K562 (cell line): Measurements from ENCODE around the gene MRPL52. TPM values are rescaled to one million over a fixed set of nuclear protein-coding genes. Genes with fewer than 3 reads are reported as not detected.

Experiments
- ARID2 ChIP-seq: fragments of 450-650 bp; IDR thresholded peaks from 2 replicates; pipeline ENCODE4 v1.6.1; 2017; ENCODE audit warnings: antibody characterized with exemption, mild to moderate bottlenecking
- CBFB ChIP-seq: sonication (generic); formaldehyde crosslinking; IDR thresholded peaks from 2 replicates; pipeline ENCODE4 v1.4.0; 2020; ENCODE audit warnings: mild to moderate bottlenecking, missing genetic modification reagents
- ELF4 ChIP-seq: fragments of 450-650 bp; formaldehyde crosslinking; IDR thresholded peaks from 2 replicates; pipeline ENCODE4 v1.4.0; 2022; ENCODE audit warnings: missing genetic modification characterization
- ERF ChIP-seq: fragments of 450-650 bp; formaldehyde crosslinking; IDR thresholded peaks from 2 replicates; pipeline ENCODE4 v1.4.0; 2020; ENCODE audit warnings: mild to moderate bottlenecking, mixed read lengths
- MCM3 ChIP-seq: fragments of 450-650 bp; IDR thresholded peaks from 2 replicates; pipeline ENCODE4 v1.6.1; 2016
- NFE2L1 ChIP-seq: fragments of 450-650 bp; IDR thresholded peaks from 2 replicates; pipeline ENCODE4 v1.6.1; 2016; ENCODE audit warnings: missing genetic modification characterization, low read depth, mild to moderate bottlenecking, missing compliant biosample characterization, moderate library complexity, borderline replicate concordance
- NFIC ChIP-seq: fragments of 450-650 bp; IDR thresholded peaks from 2 replicates; pipeline ENCODE4 v1.6.1; 2017; ENCODE audit warnings: mild to moderate bottlenecking, inconsistent platforms
- POLR2G ChIP-seq: fragments of 200-400 bp; formaldehyde crosslinking; IDR thresholded peaks from 2 replicates; pipeline ENCODE4 v1.6.1; 2017; ENCODE audit warnings: low read depth, mild to moderate bottlenecking, antibody characterized with exemption, low read length, moderate library complexity
- RBM39 ChIP-seq: fragments of 200-400 bp; formaldehyde crosslinking; optimal IDR thresholded peaks from 2 replicates; pipeline ENCODE3; 2018; ENCODE audit warnings: low read depth, low read length
- SAFB2 ChIP-seq: fragments of 200-400 bp; formaldehyde crosslinking; IDR thresholded peaks from 2 replicates; pipeline ENCODE4 v1.6.1; 2018; ENCODE audit warnings: borderline replicate concordance, low read length, low read depth, moderate library complexity; ENCODE audit not compliant: severe bottlenecking
- USF1 ChIP-seq: sonication (generic); formaldehyde crosslinking; IDR thresholded peaks from 2 replicates; pipeline ENCODE4 v1.9.0; 2022; ENCODE audit warnings: mild to moderate bottlenecking, missing genetic modification reagents
- VEZF1 ChIP-seq: fragments of 200-800 bp; sonication (Bioruptor generic); IDR thresholded peaks from 2 replicates; pipeline ENCODE4 v1.6.1; 2017; ENCODE audit warnings: missing genetic modification characterization, missing compliant biosample characterization
- ZBTB49 ChIP-seq: sonication (generic); formaldehyde crosslinking; IDR thresholded peaks from 2 replicates; pipeline ENCODE4 v1.8.0; 2022; ENCODE audit warnings: missing genetic modification reagents, mild to moderate bottlenecking, borderline replicate concordance
- ZNF175 ChIP-seq: fragments of 200-800 bp; sonication (Bioruptor generic); IDR thresholded peaks from 2 replicates; pipeline ENCODE4 v1.6.1; 2016; ENCODE audit warnings: low read depth, mild to moderate bottlenecking, missing genetic modification characterization, missing compliant biosample characterization
- ZNF668 ChIP-seq: fragments of 250-450 bp; sonication (Bioruptor Pico); IDR thresholded peaks from 2 replicates; pipeline ENCODE4 v1.8.0; 2022; ENCODE audit warnings: mild to moderate bottlenecking, inconsistent platforms
- polyA plus RNA-seq, 8 experiments: library from polyadenylated mRNA; depleted of rRNA in 4 of 8; stranded (reverse) in 5 of 8; unstranded in 3 of 8; fragments of >200 nt; fragmentation: Nextera tagmentation in 2 of 8; fragmentation: Illumina TruSeq in 1 of 8; extraction: Ambion mirVana in 2 of 8; extraction: Trizol in 1 of 8; gene quantifications; 2 replicates each; pipeline versions ENCODE4 v1.2.1 to v1.2.3, GENCODE V29; 2011 to 2014; ENCODE audit warnings: inconsistent platforms in 1 of 8, missing spikeins in 1 of 8
- total RNA-seq, 7 experiments: library from RNA; depleted of rRNA in 6 of 7; stranded (reverse); fragments of >200 nt in 6 of 7; fragmentation: Illumina TruSeq in 2 of 7; extraction: Trizol in 2 of 7; gene quantifications; 2 replicates each; pipeline versions ENCODE4 v1.2.1 to v1.2.3, GENCODE V29; 2011 to 2021; ENCODE audit warnings: low replicate concordance in 1 of 7

MRPL52 gene
- total and polyA plus RNA-seq, 9 of the 15 experiments (the other 6 are each of a cell fraction or from before 2014, with no cell fraction given), result 56.5 to 213 (median 168) TPM

- no peak for TF ChIP-seq USF1 (CRISPR knock-in tag)
- 0 out of 2 replicates have a peak, but pooled peaks have one; percentile 16 for TF ChIP-seq MCM3
- TF ChIP-seq ZBTB49, result no peak
- 0 out of 2 replicates have a peak, but pooled peaks have one; percentile 17 for TF ChIP-seq ELF4 (CRISPR knock-in tag)
- no peak for TF ChIP-seq ZNF175
- TF ChIP-seq ERF (CRISPR knock-in tag), result no peak
- TF ChIP-seq CBFB (CRISPR knock-in tag), result no peak
- TF ChIP-seq ARID2, result no peak
- no peak for TF ChIP-seq NFE2L1 (tag)
- TF ChIP-seq RBM39, result peak; percentile 22
- no peak for TF ChIP-seq ZNF668 (CRISPR knock-in tag)
- TF ChIP-seq NFIC, result peak; percentile 92
- TF ChIP-seq VEZF1 (CRISPR knock-in tag), result peak; percentile 14; the same call in 1 of the 2 replicates
- peak; percentile 60 for TF ChIP-seq POLR2G
- no peak for TF ChIP-seq SAFB2
Observed at GRCh38 chr14:22883173-22883976, 53.7 kb downstream of the MRPL52 start, which contains the start of gene REM2 (continued).
